HG02943 (cell line): ENCODE results near the gene PSMD3.
"Not testable (repeated sequence)": the region's sequence is repeated elsewhere in the genome, so short reads cannot be mapped to it uniquely, and the experiment has no call there.

Experiments used
- ATAC-seq: cut with Tn5 transposase; IDR thresholded peaks from one replicate; pipeline ENCODE4 v1.9.1; 2021; ENCODE audit warnings: mild to moderate bottlenecking, low read depth, moderate library complexity; ENCODE audit not compliant: unreplicated experiment

Gene PSMD3

DNA sequence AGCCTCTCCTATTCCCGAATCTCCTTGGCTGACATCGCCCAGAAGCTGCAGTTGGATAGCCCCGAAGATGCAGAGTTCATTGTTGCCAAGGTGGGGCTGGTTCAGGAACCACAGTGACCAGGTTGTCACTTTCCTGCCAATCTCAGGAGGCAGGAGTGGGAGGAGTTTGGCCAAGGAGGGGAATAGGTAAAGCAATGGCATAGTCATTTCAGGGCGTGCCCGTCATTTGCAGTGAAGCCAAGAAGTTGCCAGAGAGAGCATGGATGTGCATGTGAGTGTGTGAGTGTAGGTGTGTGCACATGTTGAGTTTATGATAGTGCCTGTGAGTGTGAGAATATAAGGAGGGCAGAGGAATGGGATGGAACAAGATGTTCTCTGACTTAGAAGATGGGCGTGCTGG is 14.8 kb downstream of the PSMD3 start:
- no peak for ATAC-seq

DNA sequence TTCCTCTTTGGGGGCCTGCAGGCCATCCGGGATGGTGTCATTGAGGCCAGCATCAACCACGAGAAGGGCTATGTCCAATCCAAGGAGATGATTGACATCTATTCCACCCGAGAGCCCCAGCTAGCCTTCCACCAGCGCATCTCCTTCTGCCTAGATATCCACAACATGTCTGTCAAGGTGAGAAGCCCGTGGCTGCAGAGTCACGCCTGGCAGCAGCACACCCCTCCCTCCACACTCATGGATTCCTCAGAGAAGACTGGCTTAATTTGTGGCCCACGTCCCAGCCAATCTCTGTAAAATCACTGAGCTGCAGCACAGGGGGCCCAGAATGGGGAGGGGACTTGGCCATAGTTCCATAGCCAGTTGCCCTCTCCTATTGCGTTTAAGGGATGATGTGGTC is 15.6 kb downstream of the PSMD3 start:
- ATAC-seq: no peak

DNA sequence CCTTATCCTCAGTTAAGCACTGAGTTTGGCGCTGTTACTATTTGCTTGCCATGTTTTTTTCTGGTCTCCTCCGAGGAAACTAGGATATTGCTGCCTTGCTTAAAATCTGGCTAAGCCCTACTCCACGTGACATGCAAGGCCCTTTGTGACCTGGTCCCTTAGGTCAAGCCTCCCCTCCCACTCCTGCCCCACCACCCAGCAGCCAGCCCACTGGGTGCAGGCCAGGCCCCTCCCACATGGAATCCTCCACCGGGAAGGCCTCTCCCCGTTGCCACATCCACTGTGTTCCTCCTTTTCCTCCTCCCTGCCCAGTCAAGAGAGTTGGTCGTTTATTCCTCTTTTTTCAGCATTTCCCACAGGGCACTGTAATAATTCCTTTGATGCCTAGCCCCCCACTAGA is 16.2 kb downstream of the PSMD3 start:
- no peak for ATAC-seq

DNA sequence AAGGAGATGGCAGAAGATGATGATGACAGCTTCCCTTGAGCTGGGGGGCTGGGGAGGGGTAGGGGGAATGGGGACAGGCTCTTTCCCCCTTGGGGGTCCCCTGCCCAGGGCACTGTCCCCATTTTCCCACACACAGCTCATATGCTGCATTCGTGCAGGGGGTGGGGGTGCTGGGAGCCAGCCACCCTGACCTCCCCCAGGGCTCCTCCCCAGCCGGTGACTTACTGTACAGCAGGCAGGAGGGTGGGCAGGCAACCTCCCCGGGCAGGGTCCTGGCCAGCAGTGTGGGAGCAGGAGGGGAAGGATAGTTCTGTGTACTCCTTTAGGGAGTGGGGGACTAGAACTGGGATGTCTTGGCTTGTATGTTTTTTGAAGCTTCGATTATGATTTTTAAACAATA is 16.9 kb downstream of the PSMD3 start:
- no peak for ATAC-seq

DNA sequence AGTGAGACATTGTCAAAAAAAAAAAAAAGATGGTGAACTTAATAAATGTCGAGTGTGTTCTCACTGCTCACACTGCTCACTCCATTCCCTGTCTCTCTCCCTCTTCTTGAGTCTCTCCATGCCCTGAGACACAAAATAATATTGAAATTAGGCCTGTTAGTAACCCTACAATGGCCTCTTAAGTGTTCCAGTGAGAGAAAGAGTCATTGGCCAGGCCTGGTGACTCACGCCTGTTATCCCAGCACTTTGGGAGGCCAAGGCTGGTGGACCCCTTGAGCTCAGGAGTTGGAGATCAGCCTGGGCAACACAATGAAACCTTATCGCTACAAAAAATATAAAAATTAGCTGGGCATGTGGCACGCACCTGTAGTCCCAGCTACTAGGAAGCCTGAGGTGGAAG is 18.5 kb downstream of the PSMD3 start:
- ATAC-seq: no peak

DNA sequence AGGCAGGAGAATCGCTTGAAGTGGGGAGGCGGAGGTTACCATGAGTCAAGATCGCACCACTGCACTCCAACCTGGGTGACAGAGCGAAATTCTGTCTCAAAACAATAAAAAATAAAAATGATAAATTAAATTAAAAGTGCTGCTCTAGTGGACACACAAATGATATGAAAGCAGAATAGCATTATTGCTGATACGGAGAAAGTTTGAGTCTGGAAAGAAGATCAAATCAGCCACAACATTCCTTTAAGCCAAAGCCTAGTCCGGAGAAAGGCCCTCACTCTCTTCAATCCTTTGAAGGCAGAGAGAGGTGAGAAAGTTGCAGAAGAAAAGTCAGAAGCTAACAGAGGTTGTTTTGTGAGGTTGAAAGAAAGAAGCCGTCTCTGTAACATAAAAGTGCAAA is 19.6 kb downstream of the PSMD3 start:
- no peak for ATAC-seq

DNA sequence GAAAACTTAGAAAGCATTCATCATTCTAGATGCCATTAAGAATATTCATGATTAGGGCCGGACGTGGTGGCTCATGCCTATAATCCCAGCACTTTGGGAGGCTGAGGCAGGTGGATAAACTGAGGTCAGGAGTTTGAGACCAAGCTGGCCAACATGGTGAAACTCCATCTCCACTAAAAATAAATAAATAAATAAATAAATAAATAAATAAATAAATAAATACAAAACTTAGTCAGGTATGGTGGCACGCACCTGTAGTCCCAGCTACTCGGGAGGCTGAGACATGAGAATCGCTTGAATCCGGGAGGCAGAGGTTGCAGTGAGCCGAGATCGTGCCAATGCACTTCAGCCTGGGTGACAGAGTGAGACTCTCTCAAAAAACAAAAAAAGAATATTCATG is 20.7 kb downstream of the PSMD3 start:
- ATAC-seq: not testable (repeated sequence)

DNA sequence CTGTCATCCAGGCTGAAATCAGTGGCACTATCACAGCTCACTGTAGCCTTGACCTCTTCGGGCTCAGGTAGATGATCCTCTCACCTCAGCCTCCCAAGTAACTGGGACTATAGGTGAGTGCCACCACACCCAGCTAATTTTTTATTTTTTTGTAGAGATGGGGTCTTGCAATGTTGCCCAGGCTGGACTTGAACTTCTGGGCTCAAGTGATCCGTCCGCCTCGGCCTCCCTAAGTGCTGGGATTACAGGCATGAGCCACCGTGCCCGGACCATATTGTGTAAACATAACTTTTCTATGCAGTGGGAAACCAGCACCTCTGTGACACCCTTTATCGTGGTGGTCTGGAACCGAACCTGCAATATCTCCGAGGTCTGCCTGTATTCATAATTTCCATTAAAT is 23.5 kb downstream of the PSMD3 start:
- no peak for ATAC-seq

DNA sequence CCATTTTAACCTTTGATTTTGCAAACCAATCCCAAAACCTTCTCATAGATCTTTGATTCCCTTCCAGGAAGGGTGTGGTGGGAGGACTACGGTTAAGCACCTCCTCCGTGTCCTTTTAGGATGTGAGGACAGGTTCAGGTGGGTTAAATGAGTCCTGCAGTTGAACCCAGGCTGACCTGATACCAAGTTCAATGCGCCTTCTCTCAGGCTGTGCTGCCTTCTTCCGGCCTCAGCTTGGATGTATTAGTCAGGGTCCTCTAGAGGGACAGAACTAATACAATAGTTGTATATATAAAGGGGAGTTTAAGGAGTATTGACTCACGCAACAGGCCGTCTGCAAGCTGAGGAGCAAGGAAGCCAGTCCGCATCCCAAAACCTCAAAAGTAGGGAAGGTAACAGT is 24.1 kb downstream of the PSMD3 start:
- no peak for ATAC-seq

DNA sequence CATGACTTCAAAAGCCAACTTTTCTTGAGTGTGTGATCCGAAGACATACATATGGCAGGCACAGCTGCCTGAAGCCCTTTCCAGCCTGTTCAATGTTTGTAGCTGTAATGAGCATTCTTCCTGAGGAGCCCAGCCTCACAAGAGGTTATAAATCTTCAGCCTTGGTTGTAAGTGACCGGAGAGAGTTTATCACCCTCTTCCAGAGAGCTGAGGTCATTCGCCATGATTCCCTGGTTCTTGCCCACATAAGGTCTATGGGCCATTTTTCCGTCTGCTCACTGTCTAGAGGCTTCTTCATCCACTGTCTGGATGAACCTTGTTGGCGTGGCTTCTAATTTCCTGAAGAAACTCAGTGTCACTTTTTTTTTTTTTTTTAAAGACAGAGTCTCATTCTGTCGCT is 24.9 kb downstream of the PSMD3 start:
- ATAC-seq: no peak

DNA sequence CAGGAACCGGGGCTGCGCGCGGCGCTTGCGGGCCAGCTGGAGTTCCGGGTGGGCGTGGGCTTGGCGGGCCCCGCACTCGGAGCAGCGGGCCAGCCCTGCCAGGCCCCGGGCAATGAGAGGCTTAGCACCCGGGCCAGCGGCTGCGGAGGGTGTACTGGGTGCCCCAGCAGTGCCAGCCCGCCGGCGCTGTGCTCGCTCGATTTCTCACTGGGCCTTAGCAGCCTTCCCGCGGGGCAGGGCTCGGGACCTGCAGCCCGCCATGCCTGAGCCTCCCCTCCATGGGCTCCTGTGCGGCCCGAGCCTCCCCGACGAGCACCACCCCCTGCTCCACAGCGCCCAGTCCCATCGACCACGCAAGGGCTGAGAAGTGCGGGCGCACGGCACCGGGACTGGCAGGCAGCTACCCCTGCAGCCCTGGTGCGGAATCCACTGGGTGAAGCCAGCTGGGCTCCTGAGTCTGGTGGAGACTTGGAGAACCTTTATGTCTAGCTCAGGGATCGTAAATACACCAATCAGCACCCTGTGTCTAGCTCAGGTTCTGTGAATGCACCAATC is 30.4 kb downstream of the PSMD3 start:
- ATAC-seq: not testable (repeated sequence)

DNA sequence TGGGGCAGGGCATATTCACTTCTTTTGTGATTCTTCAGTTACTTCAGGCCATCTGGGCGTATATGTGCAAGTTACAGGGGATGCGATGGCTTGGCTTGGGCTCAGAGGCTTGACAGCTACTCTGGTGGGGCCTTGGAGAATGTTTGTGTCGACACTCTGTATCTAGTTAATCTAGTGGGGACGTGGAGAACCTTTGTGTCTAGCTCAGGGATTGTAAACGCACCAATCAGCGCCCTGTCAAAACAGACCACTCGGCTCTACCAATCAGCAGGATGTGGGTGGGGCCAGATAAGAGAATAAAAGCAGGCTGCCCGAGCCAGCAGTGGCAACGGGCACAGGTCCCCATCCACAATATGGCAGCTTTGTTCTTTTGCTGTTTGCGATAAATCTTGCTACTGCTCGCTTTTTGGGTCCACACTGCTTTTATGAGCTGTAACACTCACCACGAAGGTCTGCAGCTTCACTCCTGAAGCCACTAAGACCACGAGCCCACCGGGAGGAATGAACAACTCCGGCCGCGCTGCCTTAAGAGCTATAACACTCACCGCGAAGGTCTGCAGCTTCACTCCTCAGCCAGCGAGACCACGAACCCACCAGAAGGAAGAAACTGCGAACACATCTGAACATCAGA is 31.5 kb downstream of the PSMD3 start:
- ATAC-seq: not testable (repeated sequence)

DNA sequence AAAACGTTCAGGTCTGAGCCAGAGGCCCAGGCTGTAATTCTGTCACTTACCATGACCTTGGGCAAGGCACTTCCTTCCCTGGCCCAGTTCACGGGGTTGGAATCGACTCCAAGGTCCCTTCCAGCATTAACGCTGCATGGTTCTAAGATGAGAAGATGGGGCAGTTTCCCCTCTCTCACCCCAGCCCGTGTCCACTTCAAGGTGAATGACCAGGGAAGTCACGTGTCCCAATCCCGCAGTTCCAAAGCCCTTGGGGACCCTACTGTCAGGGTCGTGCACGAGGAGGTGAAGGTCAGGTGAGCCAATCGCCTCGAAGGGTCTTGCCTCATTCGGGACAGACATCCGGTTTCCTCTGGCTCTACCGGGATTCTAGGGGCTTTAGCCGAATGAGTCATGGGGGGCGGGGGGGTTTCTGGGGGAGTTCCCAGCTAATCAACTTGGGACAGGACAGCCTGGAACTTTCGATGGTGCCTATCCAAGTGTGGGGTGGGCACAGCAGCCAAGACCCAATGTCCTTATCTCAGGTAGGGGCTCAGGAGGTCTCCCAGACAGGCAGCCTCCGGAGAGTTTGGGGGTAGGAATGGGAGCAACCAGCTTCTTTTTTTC is 33.9 kb downstream of the PSMD3 start:
- ATAC-seq: no peak

DNA sequence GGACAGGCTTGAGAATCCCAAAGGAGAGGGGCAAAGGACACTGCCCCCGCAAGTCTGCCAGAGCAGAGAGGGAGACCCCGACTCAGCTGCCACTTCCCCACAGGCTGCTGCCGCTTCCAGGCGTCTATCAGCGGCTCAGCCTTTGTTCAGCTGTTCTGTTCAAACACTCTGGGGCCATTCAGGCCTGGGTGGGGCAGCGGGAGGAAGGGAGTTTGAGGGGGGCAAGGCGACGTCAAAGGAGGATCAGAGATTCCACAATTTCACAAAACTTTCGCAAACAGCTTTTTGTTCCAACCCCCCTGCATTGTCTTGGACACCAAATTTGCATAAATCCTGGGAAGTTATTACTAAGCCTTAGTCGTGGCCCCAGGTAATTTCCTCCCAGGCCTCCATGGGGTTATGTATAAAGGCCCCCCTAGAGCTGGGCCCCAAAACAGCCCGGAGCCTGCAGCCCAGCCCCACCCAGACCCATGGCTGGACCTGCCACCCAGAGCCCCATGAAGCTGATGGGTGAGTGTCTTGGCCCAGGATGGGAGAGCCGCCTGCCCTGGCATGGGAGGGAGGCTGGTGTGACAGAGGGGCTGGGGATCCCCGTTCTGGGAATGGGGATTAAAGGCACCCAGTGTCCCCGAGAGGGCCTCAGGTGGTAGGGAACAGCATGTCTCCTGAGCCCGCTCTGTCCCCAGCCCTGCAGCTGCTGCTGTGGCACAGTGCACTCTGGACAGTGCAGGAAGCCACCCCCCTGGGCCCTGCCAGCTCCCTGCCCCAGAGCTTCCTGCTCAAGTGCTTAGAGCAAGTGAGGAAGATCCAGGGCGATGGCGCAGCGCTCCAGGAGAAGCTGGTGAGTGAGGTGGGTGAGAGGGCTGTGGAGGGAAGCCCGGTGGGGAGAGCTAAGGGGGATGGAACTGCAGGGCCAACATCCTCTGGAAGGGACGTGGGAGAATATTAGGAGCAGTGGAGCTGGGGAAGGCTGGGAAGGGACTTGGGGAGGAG is 34.7 kb downstream of the PSMD3 start, which contains the start of gene CSF3:
TSS of gene CSF3 (plus strand) at position 436 of the 993 bp plus-strand sequence. CDS start at position 471, 35 bp downstream.
- no peak for ATAC-seq

DNA sequence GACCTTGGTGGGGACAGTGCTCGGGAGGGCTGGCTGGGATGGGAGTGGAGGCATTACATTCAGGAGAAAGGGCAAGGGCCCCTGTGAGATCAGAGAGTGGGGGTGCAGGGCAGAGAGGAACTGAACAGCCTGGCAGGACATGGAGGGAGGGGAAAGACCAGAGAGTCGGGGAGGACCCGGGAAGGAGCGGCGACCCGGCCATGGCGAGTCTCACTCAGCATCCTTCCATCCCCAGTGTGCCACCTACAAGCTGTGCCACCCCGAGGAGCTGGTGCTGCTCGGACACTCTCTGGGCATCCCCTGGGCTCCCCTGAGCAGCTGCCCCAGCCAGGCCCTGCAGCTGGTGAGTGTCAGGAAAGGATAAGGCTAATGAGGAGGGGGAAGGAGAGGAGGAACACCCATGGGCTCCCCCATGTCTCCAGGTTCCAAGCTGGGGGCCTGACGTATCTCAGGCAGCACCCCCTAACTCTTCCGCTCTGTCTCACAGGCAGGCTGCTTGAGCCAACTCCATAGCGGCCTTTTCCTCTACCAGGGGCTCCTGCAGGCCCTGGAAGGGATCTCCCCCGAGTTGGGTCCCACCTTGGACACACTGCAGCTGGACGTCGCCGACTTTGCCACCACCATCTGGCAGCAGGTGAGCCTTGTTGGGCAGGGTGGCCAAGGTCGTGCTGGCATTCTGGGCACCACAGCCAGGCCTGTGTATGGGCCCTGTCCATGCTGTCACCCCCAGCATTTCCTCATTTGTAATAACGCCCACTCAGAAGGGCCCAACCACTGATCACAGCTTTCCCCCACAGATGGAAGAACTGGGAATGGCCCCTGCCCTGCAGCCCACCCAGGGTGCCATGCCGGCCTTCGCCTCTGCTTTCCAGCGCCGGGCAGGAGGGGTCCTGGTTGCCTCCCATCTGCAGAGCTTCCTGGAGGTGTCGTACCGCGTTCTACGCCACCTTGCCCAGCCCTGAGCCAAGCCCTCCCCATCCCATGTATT is 35.7 kb downstream of the PSMD3 start:
- no peak for ATAC-seq

DNA sequence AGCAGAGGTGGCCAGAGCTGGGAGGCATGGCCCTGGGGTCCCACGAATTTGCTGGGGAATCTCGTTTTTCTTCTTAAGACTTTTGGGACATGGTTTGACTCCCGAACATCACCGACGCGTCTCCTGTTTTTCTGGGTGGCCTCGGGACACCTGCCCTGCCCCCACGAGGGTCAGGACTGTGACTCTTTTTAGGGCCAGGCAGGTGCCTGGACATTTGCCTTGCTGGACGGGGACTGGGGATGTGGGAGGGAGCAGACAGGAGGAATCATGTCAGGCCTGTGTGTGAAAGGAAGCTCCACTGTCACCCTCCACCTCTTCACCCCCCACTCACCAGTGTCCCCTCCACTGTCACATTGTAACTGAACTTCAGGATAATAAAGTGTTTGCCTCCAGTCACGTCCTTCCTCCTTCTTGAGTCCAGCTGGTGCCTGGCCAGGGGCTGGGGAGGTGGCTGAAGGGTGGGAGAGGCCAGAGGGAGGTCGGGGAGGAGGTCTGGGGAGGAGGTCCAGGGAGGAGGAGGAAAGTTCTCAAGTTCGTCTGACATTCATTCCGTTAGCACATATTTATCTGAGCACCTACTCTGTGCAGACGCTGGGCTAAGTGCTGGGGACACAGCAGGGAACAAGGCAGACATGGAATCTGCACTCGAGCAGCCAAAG is 36.9 kb downstream of the PSMD3 start:
- no peak for ATAC-seq

DNA sequence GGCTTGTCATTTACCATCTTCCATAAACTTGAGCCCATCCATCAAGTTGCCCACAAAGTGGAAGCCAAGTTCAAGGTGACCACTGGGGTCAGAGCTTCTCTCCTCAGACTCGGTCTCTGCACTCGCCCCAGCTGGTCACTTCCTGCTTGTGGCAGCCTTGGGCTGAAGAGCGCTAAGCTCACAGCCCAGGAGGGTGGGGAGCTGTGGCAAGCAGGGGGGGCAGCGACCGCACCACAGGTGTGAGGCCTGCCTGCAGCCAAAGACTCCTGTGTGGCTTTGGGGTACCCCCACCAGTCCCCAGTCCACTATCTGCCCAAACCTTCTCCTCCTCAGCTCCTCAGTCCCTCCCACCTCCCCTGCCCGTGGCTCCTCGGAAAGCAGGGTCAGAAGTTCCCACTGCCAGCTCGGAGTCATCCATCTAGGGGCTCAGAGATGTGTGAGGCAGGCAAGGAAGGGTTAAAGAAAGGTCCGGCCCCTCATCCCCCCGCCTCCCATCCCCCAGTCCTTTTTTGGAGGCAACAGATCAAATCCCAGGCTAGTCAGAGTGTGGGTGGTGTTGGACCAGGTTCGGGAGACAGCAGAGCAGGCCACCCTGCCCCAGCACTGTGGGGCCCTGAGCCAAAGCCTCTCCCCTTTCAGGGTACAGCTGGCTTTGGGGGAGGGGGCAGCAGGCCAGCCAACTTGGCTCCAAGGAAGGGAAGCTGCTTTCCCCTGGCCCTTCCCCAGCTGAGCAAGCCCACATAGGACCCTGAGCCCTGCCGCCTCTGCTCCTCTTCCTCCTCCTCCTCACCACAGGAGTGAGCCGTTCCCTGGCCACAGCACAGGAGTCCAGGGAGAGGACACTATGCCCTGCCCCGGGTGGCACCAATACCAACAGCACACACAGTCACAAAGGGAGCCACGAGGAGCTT is 37.9 kb downstream of the PSMD3 start:
- no peak for ATAC-seq
